Embryonic facial prominence (tissue), 1 donor: ENCODE results near the gene CHST15.

Source experiments
- DNase-seq: peaks from one replicate; pipeline ENCODE4 v3.0.0-alpha.2; 2016; ENCODE audit errors: extremely low spot score

The CHST15 gene

GRCh38 chr10:124083047-124083739, 10.2 kb downstream of the CHST15 start:
- DNase-seq, result no peak

- DNase-seq, result no peak
These were observed 10.8 kb downstream of the CHST15 start for GRCh38 chr10:124082555-124082954.

GRCh38 chr10:124081547-124082140, 11.8 kb downstream of the CHST15 start:
- DNase-seq, result no peak

- no peak for DNase-seq
These were observed 13.5 kb downstream of the CHST15 start for GRCh38 chr10:124079864-124080263.

GRCh38 chr10:124078714-124079113, 14.7 kb downstream of the CHST15 start:
- no peak for DNase-seq

GRCh38 chr10:124078028-124078427, 15.4 kb downstream of the CHST15 start:
- no peak for DNase-seq

GRCh38 chr10:124077208-124077993, 16.0 kb downstream of the CHST15 start:
- no peak for DNase-seq

- no peak for DNase-seq
These were observed 17.2 kb downstream of the CHST15 start for GRCh38 chr10:124076148-124076733.

- DNase-seq, result no peak
These were observed 18.0 kb downstream of the CHST15 start for GRCh38 chr10:124075231-124075955.

GRCh38 chr10:124074501-124075109, 18.8 kb downstream of the CHST15 start:
- DNase-seq, result no peak

- DNase-seq, result no peak
These were observed 19.4 kb downstream of the CHST15 start for GRCh38 chr10:124073978-124074377.

GRCh38 chr10:124072541-124072940, 20.9 kb downstream of the CHST15 start:
- DNase-seq, result no peak

- DNase-seq, result no peak
These were observed 21.3 kb downstream of the CHST15 start for GRCh38 chr10:124072106-124072505.

GRCh38 chr10:124071141-124071540, 22.3 kb downstream of the CHST15 start:
- no peak for DNase-seq

- DNase-seq, result no peak
These were observed 22.7 kb downstream of the CHST15 start for GRCh38 chr10:124070666-124071065.

- DNase-seq, result no peak
These were observed 23.8 kb downstream of the CHST15 start for GRCh38 chr10:124069341-124070264.

GRCh38 chr10:124068929-124069328, 24.5 kb downstream of the CHST15 start:
- DNase-seq, result no peak

GRCh38 chr10:124067825-124068400, 25.5 kb downstream of the CHST15 start:
- no peak for DNase-seq

GRCh38 chr10:124066781-124067714, 26.4 kb downstream of the CHST15 start:
- no peak for DNase-seq
